A549 (cell line): Measurements from ENCODE around the gene TSHB. TPM values are rescaled to one million over a fixed set of nuclear protein-coding genes. Genes with fewer than 3 reads are reported as not detected.

ENCODE experiments used
- ATAC-seq, 2 experiments: fragments of 200-7000 bp in 1 of 2; fragments of >200 bp in 1 of 2; cut with Nextera tagmentation in 1 of 2; cut with Tn5 transposase in 1 of 2; 3 replicates each; pipeline versions ENCODE4 v1.8.0 to v1.9.1; 2018 to 2020; ENCODE audit warnings: mild to moderate bottlenecking in 1 of 2, moderate library complexity in 1 of 2
- CTCF ChIA-PET: fragments of 300-600 bp; sonication (Branson Sonifier 250); formaldehyde crosslinking; extraction: SDS; loops from one replicate; lab custom pipeline; 2021; ENCODE audit warnings: antibody characterized with exemption, inconsistent platforms; lab: Yijun Ruan, JAX
- POLR2A ChIA-PET: fragments of 350-600 bp; formaldehyde crosslinking; extraction: SDS; loops from one replicate; lab custom pipeline; 2021; ENCODE audit warnings: antibody characterized with exemption, inconsistent platforms; lab: Yijun Ruan, JAX
- DNase-seq, 2 experiments: peaks; one replicate each; pipeline versions ENCODE4 v3.0.0 to v3.0.0-alpha.2; 2011 to 2016; ENCODE audit warnings: low read depth in 1 of 2, low spot score in 1 of 2
- FAIRE-seq: peaks from 2 replicates; lab custom pipeline; 2011; peaks lifted over from hg19 to GRCh38; lab: Jason Lieb, UNC
- H3K27ac ChIP-seq, 2 experiments: fragments of >200 bp; sonication (Bioruptor Twin); formaldehyde crosslinking; 3 replicates each; pipeline ENCODE4 v1.5.1; 2016 to 2017
- H3K4me1 ChIP-seq: fragments of >200 bp; sonication (Bioruptor Twin); formaldehyde crosslinking; 3 replicates; pipeline ENCODE4 v1.6.1; 2016
- H3K4me2 ChIP-seq: fragments of >200 bp; sonication (Bioruptor Twin); formaldehyde crosslinking; 3 replicates; pipeline ENCODE4 v1.6.1; 2016
- H3K4me3 ChIP-seq: fragments of >200 bp; sonication (Bioruptor Twin); formaldehyde crosslinking; 3 replicates; pipeline ENCODE4 v1.5.1; 2016
- H3K9me3 ChIP-seq: fragments of >200 bp; sonication (Bioruptor Twin); formaldehyde crosslinking; 3 replicates; pipeline ENCODE4 v1.6.1; 2016
- ATOH8 ChIP-seq: fragments of 250-450 bp; sonication (Bioruptor Pico); IDR thresholded peaks from 2 replicates; pipeline ENCODE4 v1.5.0; 2020; ENCODE audit warnings: low read depth, mild to moderate bottlenecking, moderate library complexity
- BCL3 ChIP-seq: fragments of >200 bp; sonication (Bioruptor Twin); formaldehyde crosslinking; IDR thresholded peaks from 3 replicates; pipeline ENCODE4 v1.6.1; 2016
- CHD4 ChIP-seq: fragments of 200-600 bp; sonication (generic); IDR thresholded peaks from 2 replicates; pipeline ENCODE4 v1.6.1; 2016; ENCODE audit warnings: antibody characterized with exemption, mild to moderate bottlenecking, borderline replicate concordance
- EP300 ChIP-seq, 2 experiments: fragments of >200 bp; sonication (Bioruptor Twin); formaldehyde crosslinking; IDR thresholded peaks; 2 replicates in 1 of 2; 3 replicates in 1 of 2; pipeline ENCODE4 v1.6.1; 2016 to 2017
- ESRRA ChIP-seq: fragments of 150-350 bp; IDR thresholded peaks from 2 replicates; pipeline ENCODE4 v1.6.1; 2014; ENCODE audit warnings: mild to moderate bottlenecking, low read length, borderline replicate concordance
- FOSL2 ChIP-seq, 2 experiments: fragments of 450-650 bp in 1 of 2; fragments of >200 bp in 1 of 2; sonication (Bioruptor Twin) in 1 of 2; formaldehyde crosslinking; IDR thresholded peaks; 2 replicates each; pipeline versions ENCODE4 v1.5.0 to v1.6.1; 2016 to 2020; ENCODE audit warnings: mild to moderate bottlenecking in 1 of 2, moderate library complexity in 1 of 2
- HES2 ChIP-seq: fragments of >200 bp; sonication (Bioruptor Twin); formaldehyde crosslinking; IDR thresholded peaks from 2 replicates; pipeline ENCODE4 v1.6.1; 2016
- HEYL ChIP-seq: fragments of 250-450 bp; sonication (Bioruptor Pico); IDR thresholded peaks from 2 replicates; pipeline ENCODE4 v1.8.0; 2021; ENCODE audit warnings: mild to moderate bottlenecking, moderate library complexity
- HOXA7 ChIP-seq: fragments of 250-450 bp; sonication (Bioruptor Pico); IDR thresholded peaks from 2 replicates; pipeline ENCODE4 v1.5.0; 2020; ENCODE audit warnings: mild to moderate bottlenecking, moderate library complexity
- HOXB13 ChIP-seq: fragments of 250-450 bp; sonication (Bioruptor Pico); IDR thresholded peaks from 2 replicates; pipeline ENCODE4 v1.5.0; 2020; ENCODE audit warnings: low read depth, mild to moderate bottlenecking, moderate library complexity
- JUNB ChIP-seq: fragments of >200 bp; sonication (Bioruptor Twin); formaldehyde crosslinking; IDR thresholded peaks from 2 replicates; pipeline ENCODE4 v1.6.1; 2016
- MAFK ChIP-seq: fragments of 450-650 bp; IDR thresholded peaks from 2 replicates; pipeline ENCODE4 v1.6.1; 2014; ENCODE audit not compliant: partially characterized antibody
- MAX ChIP-seq: IDR thresholded peaks from 2 replicates; pipeline ENCODE4 v1.6.1; 2012
- MAZ ChIP-seq: fragments of 150-350 bp; IDR thresholded peaks from 2 replicates; pipeline ENCODE4 v1.6.1; 2014; ENCODE audit warnings: antibody characterized with exemption, low read depth, low read length, borderline replicate concordance
- RARB ChIP-seq: fragments of 250-450 bp; sonication (Bioruptor Pico); IDR thresholded peaks from 2 replicates; pipeline ENCODE4 v1.8.0; 2021; ENCODE audit warnings: mild to moderate bottlenecking, moderate library complexity
- RNF2 ChIP-seq: fragments of 200-600 bp; sonication (generic); IDR thresholded peaks from 2 replicates; pipeline ENCODE4 v1.6.1; 2016; ENCODE audit warnings: low read depth, mild to moderate bottlenecking, antibody characterized with exemption, moderate library complexity, borderline replicate concordance
- SMC3 ChIP-seq: fragments of >200 bp; sonication (Bioruptor Twin); formaldehyde crosslinking; IDR thresholded peaks from 3 replicates; pipeline ENCODE4 v1.6.1; 2018; ENCODE audit warnings: inconsistent platforms
- TFCP2L1 ChIP-seq: fragments of 250-450 bp; sonication (Bioruptor Pico); IDR thresholded peaks from 2 replicates; pipeline ENCODE4 v1.5.0; 2021; ENCODE audit warnings: mild to moderate bottlenecking
- ZNF302 ChIP-seq: fragments of 250-450 bp; sonication (Bioruptor Pico); IDR thresholded peaks from 2 replicates; pipeline ENCODE4 v1.9.0; 2021; ENCODE audit warnings: inconsistent platforms, mild to moderate bottlenecking, moderate library complexity
- WGBS: methylation state at CpG from one replicate; pipeline ENCODE4 v1.1.6; 2017; ENCODE audit errors: missing lambda C conversion rate; 5-methylcytosine and 5-hydroxymethylcytosine counted together
- polyA plus RNA-seq, 4 experiments: library from polyadenylated mRNA; depleted of rRNA in 3 of 4; stranded (reverse); fragments of >200 nt; fragmentation: RNase III in 1 of 4; extraction: RNeasy Plus Mini Kit Qiagen cat#74134 plus additional on column Dnase treatment in 1 of 4; gene quantifications; 2 replicates in 3 of 4; 3 replicates in 1 of 4; pipeline ENCODE4 v1.2.3, GENCODE V29; 2011 to 2017

The TSHB gene
- polyA plus RNA-seq, 2 of the 4 experiments (the other 2 are of a cell fraction), result not detected

- FAIRE-seq (no peak), ATAC-seq (no peak), DNase-seq (no peak)
- POLR2A ChIA-PET, result interaction anchor here (0.7 kb wide), 1 partner anchor 119 kb away, joined by 3 read pairs; no protein-coding TSS in a partner anchor
- Histone ChIP-seq H3K27ac (no peak overlapping the region), H3K4me3 (no peak overlapping the region), H3K9me3 (no peaks in the 10 kb centered on the region), H3K4me2 (no peak overlapping the region), H3K4me1 (no peaks in the 10 kb centered on the region)
- CTCF ChIA-PET, result no interaction called here
- 89% methylated on average over 7 of the region's 7 CpGs for WGBS
- TF ChIP-seq SMC3 (no peak), MAZ (no peak), ZNF302 (CRISPR knock-in tag) (no peak), MAFK (no peak), TFCP2L1 (CRISPR knock-in tag) (no peak), FOSL2 (IDR thresholded peaks at IDR 0.05) (no peak), FOSL2 (CRISPR knock-in tag; IDR thresholded peaks at IDR 0.05) (no peak), BCL3 (no peak), RNF2 (no peak), CHD4 (no peak), ESRRA (no peak), JUNB (no peak)
Measured at GRCh38 chr1:115069659-115070308, 40.2 kb downstream of the TSHB start.

- TF ChIP-seq RARB (CRISPR knock-in tag) (no peak), MAX (no peak), HOXB13 (no peak)
- TF ChIP-seq, all 56 proteins: peak for 0
- ATAC-seq, result no peak
- Histone ChIP-seq H3K4me1 (no peaks in the 10 kb centered on the region), H3K4me2 (no peak overlapping the region), H3K9me3 (no peaks in the 10 kb centered on the region), H3K4me3 (no peak overlapping the region), H3K27ac (no peak overlapping the region)
- POLR2A ChIA-PET, result no interaction called here
- 51% methylated on average over 6 of the region's 6 CpGs for WGBS
- no peak for DNase-seq
- CTCF ChIA-PET, result interaction anchor here (0.6 to 1.0 kb wide), 2 partner anchors 19 to 284 kb away, joined by 3 read pairs; no protein-coding TSS in a partner anchor
- FAIRE-seq, result no peak
Measured at GRCh38 chr1:115071012-115071664, 41.5 kb downstream of the TSHB start.

- Histone ChIP-seq H3K4me2 (no peak overlapping the region), H3K27ac (no peak overlapping the region), H3K9me3 (no peaks in the 10 kb centered on the region), H3K4me1 (0 out of 3 replicates have a peak, but pooled peaks cover 3% of the 10 kb centered on the region), H3K4me3 (no peak overlapping the region)
- ChIA-PET POLR2A (no interaction called here), CTCF (no interaction called here)
- TF ChIP-seq HES2 (no peak), HOXA7 (CRISPR knock-in tag) (no peak), EP300 (IDR thresholded peaks at IDR 0.05) (no peak), ATOH8 (CRISPR knock-in tag) (no peak), BCL3 (no peak), HEYL (CRISPR knock-in tag) (no peak)
- WGBS, result 44% methylated on average over 10 of the region's 10 CpGs
- FAIRE-seq (no peak), DNase-seq (no peak), ATAC-seq (no peak)
Measured at GRCh38 chr1:115073298-115074087, 43.9 kb downstream of the TSHB start.
